WERI-Rb-1 (cell line): ENCODE data around the gene B4GALNT3.

Source experiments
- DNase-seq: peaks from one replicate; pipeline ENCODE4 v3.0.0-alpha.2; 2020
- H3K27ac ChIP-seq: fragments of 250-450 bp; sonication (Bioruptor Pico); 2 replicates; pipeline ENCODE4 v1.5.1; 2020; ENCODE audit warnings: mild to moderate bottlenecking, moderate library complexity
- H3K27me3 ChIP-seq: fragments of 250-450 bp; sonication (Bioruptor Pico); 2 replicates; pipeline ENCODE4 v1.5.1; 2021; ENCODE audit warnings: mild to moderate bottlenecking, low read depth, moderate library complexity; ENCODE audit not compliant: insufficient read depth, severe bottlenecking
- H3K36me3 ChIP-seq: fragments of 250-450 bp; sonication (Bioruptor Pico); 2 replicates; pipeline ENCODE4 v1.5.1; 2020; ENCODE audit warnings: mild to moderate bottlenecking, moderate library complexity
- H3K4me3 ChIP-seq: 2 replicates; pipeline ENCODE4 v1.5.1; 2011; ENCODE audit warnings: low read depth, mild to moderate bottlenecking, control low read depth, low read length
- H3K9me3 ChIP-seq: fragments of 250-450 bp; sonication (Bioruptor Pico); 2 replicates; pipeline ENCODE4 v1.5.1; 2021; ENCODE audit warnings: mild to moderate bottlenecking, moderate library complexity; ENCODE audit not compliant: severe bottlenecking
- TF ChIP-seq, protein P1 (sequence below): IDR thresholded peaks from 2 replicates; pipeline ENCODE4 v1.5.1; 2011; ENCODE audit warnings: low read depth, mild to moderate bottlenecking, control low read depth, inconsistent platforms, low read length

The B4GALNT3 gene

DNA sequence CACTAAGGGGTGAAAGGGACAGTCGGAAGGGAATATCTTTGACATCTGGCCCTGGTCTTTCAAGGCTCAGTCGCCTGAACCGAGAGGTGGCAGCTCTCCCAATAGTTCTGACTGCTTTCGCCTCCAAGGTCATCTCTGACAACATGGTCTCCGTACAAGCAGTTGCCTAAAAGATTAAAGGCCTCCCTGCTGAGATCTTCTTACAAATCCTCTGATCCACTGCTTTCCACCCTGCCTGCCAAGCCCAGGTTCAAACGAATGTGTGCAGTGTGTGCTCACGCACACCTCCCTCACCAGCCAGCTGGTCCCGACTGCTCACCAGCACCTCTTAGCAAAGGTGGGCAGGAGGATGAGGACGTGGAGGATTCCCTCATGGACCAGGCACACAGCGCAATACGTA, 10.4 kb downstream of the B4GALNT3 start:
- TF ChIP-seq, protein P1, sequence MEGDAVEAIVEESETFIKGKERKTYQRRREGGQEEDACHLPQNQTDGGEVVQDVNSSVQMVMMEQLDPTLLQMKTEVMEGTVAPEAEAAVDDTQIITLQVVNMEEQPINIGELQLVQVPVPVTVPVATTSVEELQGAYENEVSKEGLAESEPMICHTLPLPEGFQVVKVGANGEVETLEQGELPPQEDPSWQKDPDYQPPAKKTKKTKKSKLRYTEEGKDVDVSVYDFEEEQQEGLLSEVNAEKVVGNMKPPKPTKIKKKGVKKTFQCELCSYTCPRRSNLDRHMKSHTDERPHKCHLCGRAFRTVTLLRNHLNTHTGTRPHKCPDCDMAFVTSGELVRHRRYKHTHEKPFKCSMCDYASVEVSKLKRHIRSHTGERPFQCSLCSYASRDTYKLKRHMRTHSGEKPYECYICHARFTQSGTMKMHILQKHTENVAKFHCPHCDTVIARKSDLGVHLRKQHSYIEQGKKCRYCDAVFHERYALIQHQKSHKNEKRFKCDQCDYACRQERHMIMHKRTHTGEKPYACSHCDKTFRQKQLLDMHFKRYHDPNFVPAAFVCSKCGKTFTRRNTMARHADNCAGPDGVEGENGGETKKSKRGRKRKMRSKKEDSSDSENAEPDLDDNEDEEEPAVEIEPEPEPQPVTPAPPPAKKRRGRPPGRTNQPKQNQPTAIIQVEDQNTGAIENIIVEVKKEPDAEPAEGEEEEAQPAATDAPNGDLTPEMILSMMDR = peak; percentile 19; the same call in 1 of the 2 replicates
- Histone ChIP-seq H3K36me3 (no peaks in the 10 kb centered on the region), H3K27me3 (no peaks in the 10 kb centered on the region), H3K9me3 (no peaks in the 10 kb centered on the region), H3K27ac (peak overlapping the region; percentile 82), H3K4me3 (peak overlapping the region; percentile 5; the same call in 1 of the 2 replicates)
- DNase-seq = peak; percentile 85

DNA sequence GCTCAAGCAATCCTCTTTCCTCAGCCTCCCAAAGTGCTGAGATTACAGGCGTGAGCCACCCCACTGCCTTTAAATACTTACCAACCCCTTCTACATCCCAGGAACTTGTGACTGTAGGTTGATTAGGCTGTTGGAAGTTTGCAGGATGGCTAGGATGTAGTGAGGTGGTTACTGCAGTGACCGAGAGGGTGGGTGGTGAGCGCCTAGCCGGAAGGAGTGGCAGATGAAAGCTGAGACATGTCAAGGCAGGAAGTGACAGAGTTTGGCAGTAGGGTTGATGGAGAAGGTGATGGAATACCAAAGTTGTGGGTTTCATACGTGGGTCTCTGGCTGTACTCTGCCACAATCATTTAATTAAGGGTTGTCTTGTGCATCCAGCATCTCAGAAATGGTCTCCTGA, 13.5 kb downstream of the B4GALNT3 start:
- Histone ChIP-seq H3K27me3 (no peaks in the 10 kb centered on the region), H3K27ac (no peak overlapping the region), H3K4me3 (no peak overlapping the region), H3K9me3 (no peaks in the 10 kb centered on the region), H3K36me3 (no peaks in the 10 kb centered on the region)
- TF ChIP-seq, protein P1 = no peak
- DNase-seq = no peak

DNA sequence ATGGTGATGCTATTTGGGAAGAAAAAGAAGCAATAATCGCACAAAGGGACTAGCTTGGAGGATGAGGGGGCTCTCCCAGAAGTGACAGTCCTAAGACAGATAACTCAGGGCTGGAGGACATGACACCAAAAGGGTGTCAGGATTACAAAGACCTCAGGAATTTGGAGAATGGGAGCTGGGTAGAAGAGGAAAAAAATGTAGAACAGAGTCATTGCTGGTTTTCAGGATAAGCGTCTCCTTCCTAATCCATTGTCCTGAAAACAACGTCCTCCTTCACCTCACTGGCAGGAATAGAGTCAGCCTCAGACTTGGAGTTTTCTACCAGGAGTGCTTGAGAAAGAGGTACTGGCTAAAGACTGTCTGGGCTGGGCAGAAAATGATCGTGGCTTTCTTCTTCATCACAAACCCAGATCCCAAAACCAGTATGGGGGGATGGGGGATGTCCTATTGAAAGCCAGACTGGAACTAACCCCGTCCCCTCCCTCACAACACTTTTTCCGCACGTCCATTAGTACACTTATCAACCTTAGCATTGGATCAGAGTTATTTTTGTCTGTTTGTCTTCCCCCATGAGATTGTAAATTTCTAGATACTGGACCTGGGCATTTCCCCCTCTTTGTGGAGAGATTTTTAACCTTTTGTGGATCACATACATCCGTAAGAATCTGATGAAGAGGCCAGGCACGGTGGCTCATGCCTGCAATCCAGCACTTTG, 14.3 kb downstream of the B4GALNT3 start:
- H3K36me3 ChIP-seq = no peaks in the 10 kb centered on the region
- H3K27ac ChIP-seq = no peak overlapping the region
- no peak for DNase-seq
- H3K9me3 ChIP-seq = no peaks in the 10 kb centered on the region
- H3K27me3 ChIP-seq = no peaks in the 10 kb centered on the region
- no peak overlapping the region for H3K4me3 ChIP-seq
- TF ChIP-seq, protein P1 = no peak

DNA sequence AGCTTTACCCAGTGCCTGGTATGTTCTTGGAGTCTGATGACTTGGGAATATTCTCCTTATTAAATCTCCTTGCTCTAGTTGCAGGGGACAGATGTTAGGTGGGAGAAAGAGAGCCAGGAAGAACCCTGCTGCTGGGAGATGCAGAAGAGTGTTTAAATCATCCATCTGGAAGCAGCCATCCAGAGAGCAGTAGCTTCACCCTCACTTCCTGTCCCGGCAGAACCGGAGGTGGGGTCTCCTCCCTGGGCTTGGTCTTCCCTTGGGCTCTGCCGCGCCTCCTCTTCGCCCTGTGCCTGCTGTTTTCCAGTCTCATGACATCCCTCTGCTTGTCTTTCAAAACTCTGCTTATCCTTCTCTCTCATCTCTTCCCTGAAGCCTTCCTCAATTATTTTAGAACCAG, 15.5 kb downstream of the B4GALNT3 start:
- Histone ChIP-seq H3K9me3 (no peaks in the 10 kb centered on the region), H3K27me3 (no peaks in the 10 kb centered on the region), H3K27ac (no peak overlapping the region), H3K4me3 (no peak overlapping the region), H3K36me3 (no peaks in the 10 kb centered on the region)
- TF ChIP-seq, protein P1 = no peak
- DNase-seq = no peak

DNA sequence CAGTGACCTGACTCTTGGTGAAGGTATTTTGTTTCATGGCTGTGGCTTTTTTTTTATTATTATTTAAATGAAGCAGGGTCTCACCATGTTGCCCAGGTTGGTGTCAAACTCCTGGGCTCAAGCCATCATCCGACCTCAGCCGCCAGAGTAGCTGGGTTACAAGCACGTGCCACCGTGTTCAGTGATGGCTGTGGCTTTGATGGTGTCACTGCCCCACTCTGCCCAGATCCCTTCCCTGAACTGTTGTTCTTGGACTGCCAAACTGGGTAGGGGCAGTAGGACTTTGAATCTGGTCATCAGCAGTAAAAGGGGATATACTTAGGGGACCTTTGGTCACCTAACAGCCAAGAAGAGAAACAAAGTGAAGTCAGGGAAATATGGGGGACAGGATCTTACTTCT, 19.4 kb downstream of the B4GALNT3 start:
- Histone ChIP-seq H3K27me3 (no peaks in the 10 kb centered on the region), H3K9me3 (no peaks in the 10 kb centered on the region), H3K36me3 (no peaks in the 10 kb centered on the region), H3K4me3 (no peak overlapping the region), H3K27ac (no peak overlapping the region)
- DNase-seq = no peak
- TF ChIP-seq, protein P1 = no peak
